Astrocyte (in vitro differentiated cells and primary cell): ENCODE results near the gene IGF2BP3. TPM values are rescaled to one million over a fixed set of nuclear protein-coding genes. Genes with fewer than 3 reads are reported as not detected.

Source experiments
- DNase-seq: peaks from one replicate; pipeline ENCODE4 v3.0.0-alpha.2; 2010; ENCODE audit warnings: low read depth
- FAIRE-seq: peaks from 2 replicates; lab custom pipeline; 2011; peaks lifted over from hg19 to GRCh38; lab: Jason Lieb, UNC
- H2AFZ ChIP-seq: 2 replicates; pipeline ENCODE4 v1.6.0; 2012; ENCODE audit warnings: low read depth, low read length, inconsistent platforms
- H3K27ac ChIP-seq: 2 replicates; pipeline ENCODE4 v1.5.1; 2011; ENCODE audit warnings: low read depth, low read length, inconsistent platforms
- H3K27me3 ChIP-seq: 2 replicates; pipeline ENCODE4 v1.6.0; 2011; ENCODE audit warnings: low read length, inconsistent platforms; ENCODE audit not compliant: insufficient read depth
- H3K36me3 ChIP-seq: 2 replicates; pipeline ENCODE4 v1.5.1; 2011; ENCODE audit warnings: low read length, inconsistent platforms; ENCODE audit not compliant: insufficient read depth
- H3K4me1 ChIP-seq: 2 replicates; pipeline ENCODE4 v1.5.1; 2011; ENCODE audit warnings: low read length, inconsistent platforms; ENCODE audit not compliant: insufficient read depth
- H3K4me2 ChIP-seq: 2 replicates; pipeline ENCODE4 v1.6.0; 2012; ENCODE audit warnings: low read length, inconsistent platforms
- H3K4me3 ChIP-seq: 2 replicates; pipeline ENCODE4 v1.5.1; 2011; ENCODE audit warnings: low read depth, mild to moderate bottlenecking, low read length, inconsistent platforms; ENCODE audit not compliant: insufficient read depth
- H3K79me2 ChIP-seq: 2 replicates; pipeline ENCODE4 v1.6.0; 2012; ENCODE audit warnings: mild to moderate bottlenecking, low read length, inconsistent platforms; ENCODE audit not compliant: insufficient read depth
- H3K9ac ChIP-seq: 2 replicates; pipeline ENCODE4 v1.6.0; 2012; ENCODE audit warnings: mild to moderate bottlenecking, low read length, inconsistent platforms
- H3K9me3 ChIP-seq: 2 replicates; pipeline ENCODE4 v1.5.1; 2012; ENCODE audit warnings: low read depth, mild to moderate bottlenecking, low read length, inconsistent platforms; ENCODE audit not compliant: insufficient read depth
- H4K20me1 ChIP-seq: 2 replicates; pipeline ENCODE4 v1.6.0; 2012; ENCODE audit warnings: low read length, inconsistent platforms; ENCODE audit not compliant: insufficient read depth
- H3K27ac Mint-ChIP-seq: one replicate; pipeline ENCODE4 v1.8.0; 2021; ENCODE audit warnings: mild to moderate bottlenecking, mixed read lengths; ENCODE audit not compliant: unreplicated experiment
- H3K27me3 Mint-ChIP-seq: one replicate; pipeline ENCODE4 v1.8.0; 2021; ENCODE audit warnings: low read depth, mixed read lengths; ENCODE audit not compliant: unreplicated experiment
- H3K36me3 Mint-ChIP-seq: one replicate; pipeline ENCODE4 v1.8.0; 2021; ENCODE audit warnings: low read depth, mixed read lengths; ENCODE audit not compliant: unreplicated experiment
- H3K4me1 Mint-ChIP-seq: one replicate; pipeline ENCODE4 v1.8.0; 2021; ENCODE audit warnings: low read depth, mixed read lengths; ENCODE audit not compliant: unreplicated experiment
- H3K4me3 Mint-ChIP-seq: one replicate; pipeline ENCODE4 v1.8.0; 2021; ENCODE audit warnings: mild to moderate bottlenecking, moderate library complexity, mixed read lengths; ENCODE audit not compliant: unreplicated experiment
- H3K9me3 Mint-ChIP-seq: one replicate; pipeline ENCODE4 v1.8.0; 2021; ENCODE audit warnings: mild to moderate bottlenecking, mixed read lengths; ENCODE audit not compliant: unreplicated experiment
- CTCF ChIP-seq: IDR thresholded peaks from 2 replicates; pipeline ENCODE4 v1.5.1; 2011; ENCODE audit warnings: low read depth, mild to moderate bottlenecking, inconsistent platforms, low read length, moderate library complexity; ENCODE audit not compliant: insufficient read depth
- EZH2 ChIP-seq: IDR thresholded peaks from 2 replicates; pipeline ENCODE4 v1.6.1; 2012; ENCODE audit warnings: mild to moderate bottlenecking, low read length, inconsistent platforms; ENCODE audit not compliant: insufficient read depth
- total RNA-seq: library from RNA; stranded (reverse); gene quantifications from 2 replicates; pipeline ENCODE4 v1.2.1, GENCODE V29; 2021

Gene IGF2BP3
- total RNA-seq, 1 donor from 2014 or later: 79.5 TPM

DNA sequence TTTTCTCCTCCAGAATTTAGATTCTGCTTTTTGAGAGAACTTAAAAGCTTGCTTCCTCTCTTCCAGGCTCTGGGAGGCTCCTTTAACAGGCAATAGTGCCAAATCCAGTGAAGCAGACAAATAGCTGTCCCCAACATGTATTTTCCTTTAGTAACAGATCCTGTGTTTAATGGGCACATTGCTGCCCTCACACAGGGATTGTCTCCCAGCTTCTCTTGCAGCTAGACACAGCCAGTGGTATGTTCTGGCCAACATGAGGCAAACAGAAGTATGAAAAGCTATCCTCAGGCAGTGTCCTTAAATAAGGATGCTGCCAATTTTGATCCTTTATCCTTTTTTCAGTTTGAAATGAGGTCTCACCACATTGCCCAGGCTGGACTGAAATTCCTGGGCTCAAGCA lies 132.9 kb downstream of the IGF2BP3 start:
- FAIRE-seq: no peak
- Histone ChIP-seq H3K9me3 (peaks cover 4% of the 10 kb centered on the region), H3K9ac (no peak overlapping the region), H4K20me1 (no peaks in the 10 kb centered on the region), H3K79me2 (peaks cover 30% of the 10 kb centered on the region), H3K4me3 (no peak overlapping the region), H3K36me3 (peaks cover 40% of the 10 kb centered on the region), H3K27ac (no peak overlapping the region), H3K4me1 (peaks cover 42% of the 10 kb centered on the region), H3K27me3 (no peaks in the 10 kb centered on the region), H2AFZ (no peak overlapping the region), H3K4me2 (no peak overlapping the region)
- no peak for DNase-seq
- H3K4me1 Mint-ChIP-seq: peaks cover 35% of the 10 kb centered on the region
- no peaks in the 10 kb centered on the region for H3K27me3 Mint-ChIP-seq
- H3K4me3 Mint-ChIP-seq: no peak overlapping the region
- TF ChIP-seq CTCF (no peak), EZH2 (no peak)
- H3K36me3 Mint-ChIP-seq: peaks cover 32% of the 10 kb centered on the region
- no peaks in the 10 kb centered on the region for H3K9me3 Mint-ChIP-seq
- no peak overlapping the region for H3K27ac Mint-ChIP-seq

- Mint-ChIP-seq H3K4me1 (peaks cover 39% of the 10 kb centered on the region), H3K27me3 (no peaks in the 10 kb centered on the region), H3K27ac (no peak overlapping the region), H3K36me3 (peaks cover 33% of the 10 kb centered on the region), H3K9me3 (no peaks in the 10 kb centered on the region), H3K4me3 (no peak overlapping the region)
- Histone ChIP-seq H3K9me3 (peaks cover 4% of the 10 kb centered on the region), H3K4me3 (no peak overlapping the region), H3K36me3 (peaks cover 38% of the 10 kb centered on the region), H3K4me1 (peaks cover 44% of the 10 kb centered on the region), H4K20me1 (no peaks in the 10 kb centered on the region), H3K4me2 (no peak overlapping the region), H3K79me2 (peaks cover 31% of the 10 kb centered on the region), H3K9ac (no peak overlapping the region), H3K27ac (no peak overlapping the region), H2AFZ (no peak overlapping the region), H3K27me3 (no peaks in the 10 kb centered on the region)
- FAIRE-seq: no peak
- DNase-seq: no peak
- TF ChIP-seq EZH2: no peak
- no peak for TF ChIP-seq CTCF
These were observed 133.4 kb downstream of the IGF2BP3 start for GRCh38 chr7:23336799-23337283.

- Mint-ChIP-seq H3K36me3 (peaks cover 31% of the 10 kb centered on the region), H3K4me3 (no peak overlapping the region), H3K27ac (no peak overlapping the region), H3K4me1 (peaks cover 39% of the 10 kb centered on the region), H3K9me3 (no peaks in the 10 kb centered on the region), H3K27me3 (no peaks in the 10 kb centered on the region)
- H4K20me1 ChIP-seq: no peaks in the 10 kb centered on the region
- no peak for FAIRE-seq
- H3K9ac ChIP-seq: no peak overlapping the region
- H2AFZ ChIP-seq: no peak overlapping the region
- no peak for DNase-seq
- H3K4me2 ChIP-seq: no peak overlapping the region
- H3K27ac ChIP-seq: no peak overlapping the region
- H3K9me3 ChIP-seq: peaks cover 4% of the 10 kb centered on the region
- no peak for TF ChIP-seq EZH2
- TF ChIP-seq CTCF: no peak
- H3K4me1 ChIP-seq: peaks cover 44% of the 10 kb centered on the region
- no peak overlapping the region for H3K4me3 ChIP-seq
- H3K36me3 ChIP-seq: peaks cover 33% of the 10 kb centered on the region
- peaks cover 33% of the 10 kb centered on the region for H3K79me2 ChIP-seq
- H3K27me3 ChIP-seq: no peaks in the 10 kb centered on the region
These were observed 134.2 kb downstream of the IGF2BP3 start for GRCh38 chr7:23336086-23336485.
